Caco-2 (cell line): Measurements from ENCODE around the gene DSE. TPM values are rescaled to one million over a fixed set of nuclear protein-coding genes. Genes with fewer than 3 reads are reported as not detected.

Source experiments
- BruUV-seq: library from RNA; stranded (reverse); fragments of 400-500 nt; replicated peaks from 2 replicates; lab custom pipeline; 2021; lab: Mats Ljungman, UMichigan
- CTCF ChIA-PET: fragments of 300-600 bp; sonication (Branson Sonifier 250); formaldehyde crosslinking; loops from one replicate; lab custom pipeline; 2022; ENCODE audit warnings: antibody characterized with exemption; lab: Charles Lee
- POLR2A ChIA-PET: fragments of 300-600 bp; sonication (Branson Sonifier 250); formaldehyde crosslinking; loops from one replicate; lab custom pipeline; 2022; ENCODE audit warnings: antibody characterized with exemption; lab: Charles Lee
- DNase-seq, 2 experiments: peaks; one replicate each; pipeline versions ENCODE4 v3.0.0 to v3.0.0-alpha.2; 2020 to 2022
- H3K27me3 ChIP-seq: replicated peaks from 2 replicates; pipeline ENCODE4 v1.6.0; 2011; ENCODE audit warnings: low read length; ENCODE audit not compliant: control insufficient read depth, insufficient read depth
- H3K36me3 ChIP-seq: 2 replicates; pipeline ENCODE4 v1.5.1; 2011; ENCODE audit warnings: low read length; ENCODE audit not compliant: control insufficient read depth, insufficient read depth
- H3K4me1 ChIP-seq: fragments of 250-450 bp; sonication (Bioruptor Pico); 2 replicates; pipeline ENCODE4 v1.5.1; 2020; ENCODE audit warnings: mild to moderate bottlenecking
- H3K4me3 ChIP-seq: 2 replicates; pipeline ENCODE4 v1.5.1; 2011; ENCODE audit warnings: low read depth, mild to moderate bottlenecking, control low read depth, low read length
- H3K9me3 ChIP-seq: fragments of 250-450 bp; sonication (Bioruptor Pico); 2 replicates; pipeline ENCODE4 v1.5.1; 2020; ENCODE audit warnings: mild to moderate bottlenecking, moderate library complexity
- H3K27ac Mint-ChIP-seq: one replicate; pipeline ENCODE4 v1.8.0; 2022; ENCODE audit warnings: mixed read lengths; ENCODE audit not compliant: unreplicated experiment
- H3K27me3 Mint-ChIP-seq: one replicate; pipeline ENCODE4 v1.8.0; 2022; ENCODE audit warnings: mixed read lengths; ENCODE audit not compliant: insufficient read depth, unreplicated experiment
- H3K36me3 Mint-ChIP-seq: one replicate; pipeline ENCODE4 v1.8.0; 2022; ENCODE audit warnings: mild to moderate bottlenecking, mixed read lengths; ENCODE audit not compliant: insufficient read depth, unreplicated experiment
- H3K4me1 Mint-ChIP-seq: one replicate; pipeline ENCODE4 v1.8.0; 2022; ENCODE audit warnings: low read depth, mixed read lengths; ENCODE audit not compliant: unreplicated experiment
- H3K4me3 Mint-ChIP-seq: one replicate; pipeline ENCODE4 v1.8.0; 2022; ENCODE audit warnings: mild to moderate bottlenecking, moderate library complexity, mixed read lengths; ENCODE audit not compliant: unreplicated experiment
- H3K9me3 Mint-ChIP-seq: one replicate; pipeline ENCODE4 v1.8.0; 2022; ENCODE audit warnings: mixed read lengths; ENCODE audit not compliant: unreplicated experiment
- CTCF ChIP-seq, 2 experiments: fragments of 200-600 bp in 1 of 2; IDR thresholded peaks; 1 replicate in 1 of 2; 2 replicates in 1 of 2; pipeline versions ENCODE4 v1.5.1 to v1.8.0; 2011 to 2022; ENCODE audit warnings: antibody characterized with exemption in 1 of 2, control low read depth in 1 of 2, inconsistent platforms in 1 of 2, low read depth in 1 of 2, low read length in 1 of 2, mild to moderate bottlenecking in 1 of 2, moderate library complexity in 1 of 2; ENCODE audit not compliant: insufficient read depth in 1 of 2, severe bottlenecking in 1 of 2, unreplicated experiment in 1 of 2
- intact Hi-C: fragments of 100-400 bp; cut with micrococcal nuclease; formaldehyde crosslinking; loops from one replicate; pipeline ENCODE4 v1.10.0; 2022; ENCODE audit not compliant: unreplicated experiment
- total RNA-seq: library from RNA; stranded (reverse); gene quantifications from 2 replicates; pipeline ENCODE4 v1.2.3, GENCODE V29; 2022

DSE gene
- total RNA-seq, 1 experiment from 2014 or later, result 2.8 TPM

GRCh38 chr6:116465246-116465645 is 94.5 kb downstream of the DSE start:
- H3K27me3 Mint-ChIP-seq, result peaks cover 24% of the 10 kb centered on the region
- H3K9me3 Mint-ChIP-seq, result no peaks in the 10 kb centered on the region
- no peaks in the 10 kb centered on the region for H3K4me1 Mint-ChIP-seq
- no peaks in the 10 kb centered on the region for H3K36me3 Mint-ChIP-seq
- H3K27ac Mint-ChIP-seq, result no peak overlapping the region
- Histone ChIP-seq H3K36me3 (no peaks in the 10 kb centered on the region), H3K4me1 (no peaks in the 10 kb centered on the region), H3K9me3 (no peaks in the 10 kb centered on the region), H3K4me3 (no peak overlapping the region), H3K27me3 (no peaks in the 10 kb centered on the region)
- POLR2A ChIA-PET, result no interaction called here
- H3K4me3 Mint-ChIP-seq, result no peak overlapping the region
- DNase-seq, result no peak
- TF ChIP-seq CTCF (IDR thresholded peaks at IDR 0.05; ENCODE audit: insufficient read depth in 1 of 2, low read depth in 1 of 2, low read length in 1 of 2, severe bottlenecking in 1 of 2, unreplicated experiment in 1 of 2), result no peak
- no TSS peak for BruUV-seq
- CTCF ChIA-PET, result no interaction called here
- intact Hi-C loops, result no loop called here

GRCh38 chr6:116467096-116467495 is 96.3 kb downstream of the DSE start:
- Histone ChIP-seq H3K9me3 (no peaks in the 10 kb centered on the region), H3K36me3 (no peaks in the 10 kb centered on the region), H3K4me1 (no peaks in the 10 kb centered on the region), H3K4me3 (no peak overlapping the region), H3K27me3 (no peaks in the 10 kb centered on the region)
- no peaks in the 10 kb centered on the region for H3K9me3 Mint-ChIP-seq
- no peaks in the 10 kb centered on the region for H3K4me1 Mint-ChIP-seq
- no peak for DNase-seq
- CTCF ChIA-PET, result no interaction called here
- intact Hi-C loops, result no loop called here
- TF ChIP-seq CTCF (IDR thresholded peaks at IDR 0.05; ENCODE audit: insufficient read depth in 1 of 2, low read depth in 1 of 2, low read length in 1 of 2, severe bottlenecking in 1 of 2, unreplicated experiment in 1 of 2), result no peak
- H3K36me3 Mint-ChIP-seq, result no peaks in the 10 kb centered on the region
- POLR2A ChIA-PET, result no interaction called here
- peaks cover 20% of the 10 kb centered on the region for H3K27me3 Mint-ChIP-seq
- H3K27ac Mint-ChIP-seq, result no peak overlapping the region
- no TSS peak for BruUV-seq
- H3K4me3 Mint-ChIP-seq, result no peak overlapping the region

- intact Hi-C loops, result no loop called here
- Histone ChIP-seq H3K36me3 (no peaks in the 10 kb centered on the region), H3K4me1 (no peaks in the 10 kb centered on the region), H3K4me3 (no peak overlapping the region), H3K27me3 (no peaks in the 10 kb centered on the region), H3K9me3 (no peaks in the 10 kb centered on the region)
- Mint-ChIP-seq H3K36me3 (no peaks in the 10 kb centered on the region), H3K4me1 (no peaks in the 10 kb centered on the region), H3K27me3 (peaks cover 20% of the 10 kb centered on the region), H3K27ac (no peak overlapping the region), H3K9me3 (no peaks in the 10 kb centered on the region), H3K4me3 (no peak overlapping the region)
- no TSS peak for BruUV-seq
- TF ChIP-seq CTCF (IDR thresholded peaks at IDR 0.05; ENCODE audit: insufficient read depth in 1 of 2, low read depth in 1 of 2, low read length in 1 of 2, severe bottlenecking in 1 of 2, unreplicated experiment in 1 of 2), result no peak
- no peak for DNase-seq
- ChIA-PET CTCF (no interaction called here), POLR2A (no interaction called here)
Observed at GRCh38 chr6:116467514-116467913, 96.8 kb downstream of the DSE start.
